ENCODE measurements around the gene CRISPLD2.
"Not testable (repeated sequence)": the region's sequence is repeated elsewhere in the genome, so short reads cannot be mapped to it uniquely, and the experiment has no call there.

The CRISPLD2 gene

GRCh38 chr16:84919269-84919668 is 99.5 kb downstream of the CRISPLD2 start:
- no peak for DNase-seq

GRCh38 chr16:84919708-84920107 is 99.9 kb downstream of the CRISPLD2 start:
- DNase-seq, result no peak

- DNase-seq, result no peak
Measured at GRCh38 chr16:84920333-84920732, 100.5 kb downstream of the CRISPLD2 start.

DNA sequence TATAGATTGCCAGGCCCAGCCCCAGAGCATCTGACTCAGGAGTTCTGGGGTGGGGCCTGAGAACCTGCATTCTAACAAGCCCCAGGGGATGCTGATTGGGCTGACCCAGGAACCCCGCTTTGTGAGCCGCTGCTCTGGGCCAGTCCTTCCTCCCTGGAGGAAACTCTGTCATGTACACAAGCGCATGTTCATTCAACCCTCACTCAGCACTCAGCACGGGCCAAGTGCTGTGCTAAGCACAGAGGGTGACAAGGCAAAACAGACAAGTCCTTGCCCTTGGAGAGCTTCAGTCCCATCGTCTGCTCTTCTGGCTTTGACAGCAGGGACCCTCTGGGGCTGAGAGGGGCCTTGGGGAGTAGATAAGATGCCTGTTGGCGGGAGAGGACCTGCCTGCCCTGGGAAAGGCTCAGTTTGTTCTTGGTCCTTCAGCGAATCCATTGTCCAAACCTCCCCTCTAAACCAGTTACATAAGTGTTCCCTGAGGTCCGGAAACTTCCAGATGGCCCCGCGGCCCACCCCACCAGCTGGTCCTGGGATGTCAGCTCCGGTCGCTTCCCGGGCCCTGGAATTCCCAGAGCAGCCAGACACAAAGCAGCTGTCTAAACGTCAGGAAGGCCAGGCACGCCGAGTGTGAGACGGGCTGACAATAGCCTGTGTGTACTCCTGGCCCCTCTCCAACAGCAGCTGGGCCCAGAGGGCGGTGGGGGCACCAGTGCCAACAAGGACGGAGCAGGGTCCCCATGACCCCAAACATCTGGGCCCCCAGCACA is 102.8 kb downstream of the CRISPLD2 start:
- DNase-seq, result no peak

DNA sequence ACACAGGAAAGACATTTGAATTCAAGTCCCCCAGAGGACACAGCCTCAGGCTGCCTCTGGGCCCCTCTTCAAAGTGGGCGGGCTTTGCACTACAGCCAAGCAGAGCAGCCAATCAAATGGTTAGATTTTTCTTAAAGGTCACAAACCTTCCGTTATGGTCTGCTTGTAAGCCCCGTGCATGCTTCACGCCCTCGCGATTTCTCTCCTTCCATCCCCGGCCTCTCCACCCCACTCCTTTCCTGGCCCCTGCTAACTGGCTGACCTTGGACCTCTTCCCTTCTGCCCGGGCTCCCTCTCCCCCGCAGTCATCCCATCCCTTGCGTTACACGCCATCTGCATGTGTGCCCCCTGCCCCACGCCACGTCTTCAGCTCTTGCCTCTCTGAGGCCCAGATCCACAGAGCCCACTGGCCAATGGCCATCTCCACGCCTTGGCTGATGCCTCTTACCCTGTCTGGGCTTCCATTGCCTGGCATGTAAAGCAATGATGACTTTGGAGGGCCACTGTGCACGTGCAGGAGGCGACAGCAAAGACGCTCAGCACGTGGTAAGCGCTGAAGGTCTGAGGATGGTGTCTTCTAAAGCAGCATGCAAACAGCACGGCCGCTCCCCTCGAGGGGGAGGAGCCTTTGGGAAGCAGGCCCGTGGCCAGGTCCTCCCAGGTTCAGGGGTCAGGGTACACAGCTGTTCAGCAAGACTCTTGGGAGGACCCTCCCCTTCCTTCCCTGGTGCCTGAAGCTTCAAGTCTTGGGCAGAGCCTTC is 104.7 kb downstream of the CRISPLD2 start:
- DNase-seq, result no peak

- peak in 5 of 6 experiments; percentile 47 to 65 (median 52) for DNase-seq
Measured at GRCh38 chr16:84925092-84925772, 105.4 kb downstream of the CRISPLD2 start.

DNA sequence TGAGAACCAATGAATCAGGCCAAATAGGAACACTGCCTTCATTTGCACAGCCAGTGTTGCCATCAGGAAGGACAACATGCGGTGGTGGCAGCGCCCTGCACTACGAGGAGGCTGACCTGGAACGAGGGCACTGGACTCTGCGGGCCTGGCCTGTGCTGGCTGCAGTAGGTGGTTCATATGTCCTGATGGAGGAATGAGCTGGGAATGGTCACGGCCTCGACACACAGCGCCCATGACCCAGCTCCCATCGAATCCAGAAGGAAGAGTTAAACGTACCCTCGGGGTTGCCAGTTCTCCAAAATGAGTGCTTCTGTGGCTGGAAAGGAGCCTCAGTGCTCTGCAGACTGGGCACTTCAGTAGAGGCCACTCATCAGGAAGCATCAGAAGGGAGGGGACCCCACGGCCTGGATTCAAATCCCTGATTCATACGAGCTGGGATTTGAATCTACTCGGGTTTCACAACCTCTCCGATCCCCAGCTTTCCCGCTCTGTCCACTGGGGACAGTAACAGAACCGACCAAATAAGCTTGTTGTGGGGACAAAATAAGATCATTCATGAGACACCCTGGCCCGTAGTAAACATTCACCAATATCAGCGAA is 106.1 kb downstream of the CRISPLD2 start:
- no peak for DNase-seq

- DNase-seq, result no peak
Measured at GRCh38 chr16:84926462-84926861, 106.7 kb downstream of the CRISPLD2 start.

DNA sequence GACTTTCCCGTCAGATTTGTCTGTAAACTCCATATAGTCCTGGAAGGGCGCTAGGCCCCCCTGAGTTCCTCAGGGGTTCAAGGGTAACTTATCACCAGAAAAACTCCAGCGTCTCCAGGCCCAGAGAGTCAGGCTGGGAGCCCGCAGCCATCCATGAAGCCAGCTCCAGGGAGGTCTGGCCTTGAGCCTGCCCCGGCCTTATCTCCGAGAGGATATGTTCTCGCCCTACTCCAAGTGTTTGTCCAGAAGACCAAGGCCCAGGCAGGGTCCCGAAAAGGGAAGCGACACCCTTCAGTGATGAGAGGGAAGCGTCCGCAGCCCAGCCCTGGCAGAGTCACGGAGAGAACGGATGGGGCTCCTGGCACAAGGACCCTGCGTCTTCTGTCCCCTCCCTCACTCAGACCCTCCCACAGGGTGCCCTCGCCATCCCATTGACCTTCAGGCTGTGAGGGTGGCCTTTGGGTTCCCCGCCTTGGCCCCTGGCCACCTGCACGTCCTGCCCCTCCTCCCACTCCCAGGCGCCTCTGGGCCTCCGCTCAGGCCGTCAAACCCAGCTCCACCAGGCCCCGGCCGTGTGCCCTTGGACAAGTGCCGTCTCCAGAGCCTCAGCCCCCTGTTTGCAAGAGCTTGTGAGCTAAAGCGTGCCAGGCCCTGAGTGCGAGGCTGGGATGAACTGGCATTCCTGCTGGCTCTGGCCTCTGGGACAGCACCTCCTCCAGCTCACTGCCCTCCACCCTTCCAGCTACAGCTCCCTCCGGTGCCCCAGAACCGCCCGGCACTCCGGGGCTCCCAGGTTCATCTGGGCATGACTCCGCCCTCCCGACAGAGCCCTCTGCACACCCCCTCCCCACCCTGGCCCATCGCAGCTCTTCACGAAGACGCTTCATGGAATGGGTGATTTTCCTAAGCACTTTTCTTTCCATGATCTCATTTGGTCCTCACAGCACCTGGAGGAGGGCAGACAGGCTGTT is 108.1 kb downstream of the CRISPLD2 start:
- DNase-seq, result no peak

- no peak for DNase-seq
Measured at GRCh38 chr16:84928679-84929420, 109.1 kb downstream of the CRISPLD2 start.

DNA sequence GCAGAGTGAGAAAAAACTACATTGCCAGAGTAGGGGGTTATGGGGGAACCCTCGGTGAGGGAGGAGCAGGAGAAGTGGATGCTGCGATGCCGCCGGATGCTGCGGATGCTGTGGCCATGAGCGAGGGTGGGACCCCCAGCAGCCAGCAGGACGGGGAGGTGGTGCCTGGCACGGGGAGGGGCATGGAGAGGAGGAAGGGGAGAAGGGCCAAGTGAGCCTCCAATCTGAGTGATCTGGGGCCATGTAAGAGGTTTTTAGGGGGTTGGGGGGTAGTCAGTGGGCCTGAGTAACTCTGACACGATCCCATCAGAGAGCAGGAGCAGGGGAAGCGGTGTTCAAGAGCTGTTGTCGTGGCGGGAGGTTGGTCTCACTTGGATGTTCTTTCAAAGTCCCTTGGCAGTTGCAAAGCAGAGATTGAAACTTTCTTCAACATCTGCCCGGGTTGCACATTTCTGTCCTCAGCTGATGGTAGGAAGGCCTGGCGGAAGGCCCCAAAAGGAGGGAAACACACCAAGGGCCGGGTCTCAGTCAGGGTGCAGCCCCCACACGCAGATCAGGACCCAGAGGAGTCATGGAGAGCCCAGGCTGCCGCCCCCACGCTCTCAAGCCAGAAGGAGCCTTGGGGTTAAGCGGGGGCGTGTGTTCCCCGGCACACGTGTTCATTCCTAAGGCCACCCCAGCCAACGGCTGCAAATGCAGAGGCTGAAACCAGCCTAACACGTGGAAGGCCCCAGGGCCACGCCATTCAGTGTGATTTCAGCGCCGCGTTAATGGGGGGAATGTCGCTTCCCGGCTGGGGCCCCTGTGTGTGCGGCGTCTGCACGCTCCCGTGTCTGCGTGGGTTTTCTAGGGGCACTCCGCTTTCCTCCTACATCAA is 109.9 kb downstream of the CRISPLD2 start:
- no peak for DNase-seq

- no peak for DNase-seq
Measured at GRCh38 chr16:84930298-84931106, 110.7 kb downstream of the CRISPLD2 start.

DNA sequence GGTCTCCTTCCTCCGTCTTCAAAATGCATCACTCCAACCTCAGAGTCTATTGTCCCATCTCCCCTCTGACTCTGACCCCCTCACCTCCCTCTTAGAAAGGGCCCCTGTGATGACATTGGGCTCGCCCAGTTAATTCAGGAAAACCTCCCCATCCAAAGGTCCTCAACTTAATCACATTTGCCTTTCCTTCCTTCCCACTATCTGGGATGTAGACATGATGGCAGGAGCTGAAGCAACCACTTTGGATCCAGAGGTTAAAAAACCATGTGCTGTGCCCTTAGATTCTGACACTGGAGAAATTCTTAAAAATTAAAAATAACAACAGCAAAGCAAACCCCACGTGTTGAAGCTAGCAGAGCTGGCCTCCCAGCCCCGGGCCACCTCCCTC is 111.3 kb downstream of the CRISPLD2 start:
- no peak for DNase-seq

DNA sequence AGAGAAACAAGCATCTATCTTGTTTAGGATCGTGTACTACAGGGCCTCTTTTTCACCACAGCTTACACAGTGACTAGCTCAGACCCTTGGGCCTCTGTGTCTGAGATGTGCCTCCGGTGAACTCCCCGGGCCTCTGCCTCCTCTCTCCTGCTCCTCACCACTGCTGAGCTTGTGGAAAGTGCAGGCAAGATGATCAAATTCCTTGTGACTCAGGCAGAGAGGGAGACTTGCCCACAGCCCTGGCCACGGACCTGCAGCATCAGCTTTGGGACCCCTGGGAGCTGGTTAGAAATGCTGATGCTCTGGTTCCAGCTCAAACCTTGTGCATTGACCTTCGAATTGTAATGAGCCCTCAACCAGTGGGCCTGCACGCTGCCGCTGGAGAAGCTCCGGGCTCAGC is 111.7 kb downstream of the CRISPLD2 start:
- DNase-seq, result no peak

- DNase-seq, result no peak
Measured at GRCh38 chr16:84932681-84933080, 112.9 kb downstream of the CRISPLD2 start.

DNA sequence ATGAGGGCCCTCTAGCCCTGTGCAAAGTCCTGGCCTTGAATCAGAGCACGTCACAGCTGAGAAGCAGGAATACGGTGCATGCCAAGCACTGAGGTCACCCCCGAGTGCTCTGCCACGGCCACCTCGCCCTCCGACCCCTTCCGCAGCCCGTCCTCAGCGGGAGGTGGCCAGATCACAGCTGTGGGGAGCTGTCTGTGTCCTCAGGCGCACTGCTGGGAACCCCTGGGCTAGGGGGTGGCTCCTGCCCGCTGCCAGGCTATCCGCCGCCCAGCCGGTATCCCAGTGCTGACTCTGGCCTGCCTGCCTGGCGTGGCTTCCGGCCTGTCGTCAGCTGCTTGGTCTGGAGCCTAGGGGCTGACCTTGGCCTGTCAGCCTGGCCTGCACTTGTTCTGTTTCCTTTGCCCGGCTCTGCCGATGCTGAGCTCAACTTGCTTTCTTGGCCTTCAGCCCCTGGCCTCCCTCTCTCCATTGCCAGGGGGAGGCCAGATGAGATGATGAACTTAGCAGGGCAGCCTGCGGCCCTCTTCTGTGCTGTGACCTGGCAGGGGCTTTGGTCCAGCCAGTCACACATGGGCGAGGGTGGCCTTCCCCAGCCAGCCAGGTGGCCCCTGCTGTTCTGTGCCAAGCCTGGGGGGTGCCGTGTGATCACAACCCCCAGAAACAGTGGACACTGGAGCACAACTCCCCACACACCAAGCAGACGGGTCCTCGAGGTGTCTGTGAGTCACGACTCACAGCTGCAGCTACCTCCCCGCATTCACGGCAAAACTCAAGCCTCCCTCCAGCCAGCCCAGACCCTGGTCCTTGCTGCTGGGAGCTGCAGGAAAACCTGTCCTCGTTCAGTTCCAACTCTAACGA is 114.2 kb downstream of the CRISPLD2 start:
- no peak for DNase-seq

DNA sequence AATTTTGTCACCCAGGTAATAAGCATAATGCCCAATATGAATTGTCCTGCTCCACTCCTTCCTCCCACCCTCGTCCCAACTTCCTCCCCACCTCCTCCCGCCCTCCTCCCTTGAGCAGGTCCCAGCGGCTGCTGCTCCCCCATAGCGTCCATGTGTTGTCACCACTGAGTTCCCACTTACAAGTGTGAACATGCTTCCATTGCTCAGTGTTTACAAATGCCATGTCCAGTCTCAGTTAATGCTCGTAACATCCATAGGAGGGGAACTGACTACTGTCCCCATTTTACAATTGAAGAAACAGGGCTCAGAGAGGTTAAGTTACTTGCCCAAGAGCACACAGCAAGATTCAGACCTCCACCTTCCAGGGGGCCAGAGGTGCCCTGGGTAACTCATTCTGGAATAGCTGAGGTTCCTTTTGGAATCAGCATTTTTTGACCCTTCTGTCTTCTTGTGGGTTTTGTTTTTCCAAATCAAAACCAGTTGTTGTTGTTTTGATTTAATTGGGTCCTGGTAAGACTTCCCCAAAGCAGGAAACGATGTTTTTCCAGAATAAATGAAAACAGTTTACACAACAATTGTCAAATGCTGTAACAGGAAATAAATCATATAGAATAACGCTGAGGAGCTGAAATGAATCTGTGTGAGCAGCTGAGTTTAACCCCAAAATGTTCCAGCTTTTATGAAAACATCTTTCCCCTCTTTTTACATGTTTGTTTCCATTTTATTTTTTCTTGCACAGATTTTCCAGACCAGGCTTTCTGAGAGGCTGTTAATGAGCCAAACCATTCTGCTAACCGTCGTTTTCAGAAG is 117.6 kb downstream of the CRISPLD2 start:
- DNase-seq, result no peak

DNA sequence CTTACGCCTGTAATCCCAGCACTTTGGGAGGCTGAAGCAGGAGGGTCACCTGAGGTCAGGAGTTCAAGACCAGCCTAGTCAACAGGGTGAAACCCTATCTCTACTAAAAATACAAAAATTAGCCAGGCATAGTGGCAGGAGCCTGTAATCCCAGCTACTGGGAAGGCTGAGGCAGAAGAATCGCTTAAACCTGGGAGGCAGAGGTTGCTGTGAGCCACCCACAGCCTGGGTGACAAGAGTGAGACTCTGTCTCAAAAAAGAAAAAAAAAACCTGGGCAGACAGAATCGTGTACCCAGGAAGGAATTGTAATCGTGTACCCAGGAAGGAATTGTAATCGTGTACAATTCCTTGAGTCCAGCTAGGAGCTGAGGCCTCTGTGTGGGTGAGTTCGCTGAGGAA is 118.8 kb downstream of the CRISPLD2 start:
- not testable (repeated sequence) for DNase-seq
